HG03159 (cell line): Measurements from ENCODE around the gene RIMBP2.

ENCODE experiments used
- ATAC-seq: cut with Tn5 transposase; IDR thresholded peaks from one replicate; pipeline ENCODE4 v1.9.1; 2021; ENCODE audit warnings: mild to moderate bottlenecking, moderate library complexity; ENCODE audit not compliant: unreplicated experiment

The RIMBP2 gene

DNA sequence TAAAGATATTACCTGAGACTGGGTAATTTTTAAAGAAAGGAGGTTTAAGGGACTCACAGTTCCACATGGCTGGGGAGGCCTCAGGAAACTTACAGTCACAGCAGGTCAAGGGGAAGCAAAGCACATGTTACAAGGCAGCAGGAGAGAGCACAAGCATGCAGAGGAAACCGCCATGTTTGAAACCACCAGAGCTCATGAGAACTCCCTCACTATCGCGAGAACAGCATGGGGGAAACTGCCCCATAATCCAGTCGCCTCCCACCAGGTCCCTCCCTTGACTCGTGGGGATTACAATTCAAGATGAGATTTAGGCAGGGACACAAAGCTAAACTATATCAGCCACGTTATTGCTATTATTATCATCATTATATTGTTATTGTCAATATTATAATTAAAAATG is 138.7 kb downstream of the RIMBP2 start:
- no peak for ATAC-seq

- no peak for ATAC-seq
These were observed 139.7 kb downstream of the RIMBP2 start for GRCh38 chr12:130576371-130576816.

GRCh38 chr12:130574402-130574801 is 141.7 kb downstream of the RIMBP2 start:
- no peak for ATAC-seq

- ATAC-seq: no peak
These were observed 142.3 kb downstream of the RIMBP2 start for GRCh38 chr12:130573766-130574165.

GRCh38 chr12:130573235-130573634 is 142.9 kb downstream of the RIMBP2 start:
- no peak for ATAC-seq

- ATAC-seq: no peak
These were observed 143.5 kb downstream of the RIMBP2 start for GRCh38 chr12:130572553-130572952.

- ATAC-seq: no peak
These were observed 144.4 kb downstream of the RIMBP2 start for GRCh38 chr12:130571734-130572133.

- ATAC-seq: no peak
These were observed 145.0 kb downstream of the RIMBP2 start for GRCh38 chr12:130571089-130571488.

DNA sequence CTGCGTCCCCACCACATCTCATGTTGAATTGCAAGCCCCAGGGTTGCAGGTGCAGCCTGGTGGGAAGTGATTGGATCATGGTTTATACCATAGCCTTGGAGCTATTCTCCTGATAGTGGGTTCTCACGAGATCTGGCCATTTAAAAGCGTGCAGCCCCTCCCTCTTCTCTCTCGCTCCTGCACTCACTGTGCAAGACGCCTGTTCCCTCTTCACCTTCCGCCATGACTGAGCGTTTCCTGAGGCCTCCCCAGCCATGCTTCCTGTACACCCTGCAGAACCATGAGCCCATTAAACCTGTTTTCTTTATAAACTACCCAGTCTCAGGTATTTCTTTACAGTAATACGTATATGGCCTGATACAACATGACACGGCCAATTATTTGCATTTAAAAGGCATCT is 146.6 kb downstream of the RIMBP2 start:
- no peak for ATAC-seq

DNA sequence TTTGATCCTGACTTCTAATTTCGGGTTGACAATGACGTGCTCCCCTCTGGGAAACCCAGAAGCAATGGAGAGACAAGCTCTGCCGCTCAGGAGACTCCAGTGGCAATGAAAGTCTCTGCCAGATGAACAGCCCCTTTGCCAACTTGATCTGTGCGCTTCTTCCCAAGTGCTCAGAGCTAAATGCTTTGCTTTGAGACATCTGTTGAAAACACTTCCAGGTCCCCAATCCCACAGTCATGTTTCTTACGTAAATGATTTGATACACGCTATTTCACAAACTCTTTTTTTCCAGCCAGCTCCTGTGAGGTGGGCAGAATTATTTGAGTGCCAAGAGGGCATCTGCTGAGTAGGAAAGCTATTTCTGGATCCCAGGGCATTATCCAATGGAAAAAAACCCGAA is 147.6 kb downstream of the RIMBP2 start:
- ATAC-seq: no peak

DNA sequence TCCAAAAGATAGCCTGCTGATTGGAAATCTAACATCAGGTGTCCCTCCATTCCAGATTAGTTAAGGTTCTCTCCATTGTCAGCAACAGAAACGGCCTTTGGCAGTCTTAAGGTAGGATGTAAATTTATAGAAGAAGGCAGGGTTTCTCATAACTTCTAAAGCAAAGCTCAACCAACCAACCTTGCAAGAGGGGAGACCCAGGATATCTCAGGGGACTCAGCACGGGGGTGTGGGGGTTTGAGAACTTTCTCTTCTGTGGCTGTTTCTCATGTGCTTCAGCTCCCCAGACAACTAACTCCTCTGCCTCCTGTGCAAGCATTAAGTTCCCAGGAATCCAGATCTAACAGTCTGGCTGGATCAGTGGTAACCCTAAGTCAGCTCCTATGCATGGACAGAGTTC is 148.1 kb downstream of the RIMBP2 start:
- no peak for ATAC-seq

DNA sequence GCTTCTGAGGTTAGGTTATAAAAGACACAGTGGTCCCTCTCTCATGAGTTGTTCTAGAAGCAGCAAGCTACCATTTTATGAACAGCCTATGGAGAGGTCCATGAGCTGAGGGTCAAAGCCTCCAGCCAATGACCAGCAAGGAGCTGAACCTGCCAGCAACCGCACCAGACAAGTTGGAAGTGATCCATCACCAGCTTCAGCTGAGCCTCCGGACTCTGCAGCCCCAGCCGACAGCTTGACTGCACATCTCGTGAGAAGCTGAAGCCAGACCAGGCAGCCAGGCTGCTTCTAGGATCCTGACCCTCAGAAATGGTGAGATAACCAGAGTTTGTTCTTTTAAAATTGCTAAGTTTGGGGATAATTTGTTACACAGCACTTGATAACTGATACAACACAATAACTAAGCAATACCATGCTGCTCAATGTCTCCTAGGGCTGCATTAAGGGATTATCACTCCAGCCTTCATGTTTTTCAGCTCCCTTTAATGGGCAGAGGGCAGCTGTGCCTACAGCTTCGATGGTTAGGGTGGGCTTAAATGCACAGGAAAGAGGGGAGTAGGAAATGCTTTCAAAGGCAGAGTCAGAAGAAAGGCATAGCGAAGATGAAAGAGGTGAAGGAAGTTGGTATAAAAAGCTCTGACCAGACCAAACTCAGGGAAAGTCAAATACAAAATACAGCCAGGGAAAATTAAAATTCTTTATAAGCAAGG is 149.5 kb downstream of the RIMBP2 start:
- no peak for ATAC-seq

GRCh38 chr12:130565189-130565588 is 150.9 kb downstream of the RIMBP2 start:
- no peak for ATAC-seq

DNA sequence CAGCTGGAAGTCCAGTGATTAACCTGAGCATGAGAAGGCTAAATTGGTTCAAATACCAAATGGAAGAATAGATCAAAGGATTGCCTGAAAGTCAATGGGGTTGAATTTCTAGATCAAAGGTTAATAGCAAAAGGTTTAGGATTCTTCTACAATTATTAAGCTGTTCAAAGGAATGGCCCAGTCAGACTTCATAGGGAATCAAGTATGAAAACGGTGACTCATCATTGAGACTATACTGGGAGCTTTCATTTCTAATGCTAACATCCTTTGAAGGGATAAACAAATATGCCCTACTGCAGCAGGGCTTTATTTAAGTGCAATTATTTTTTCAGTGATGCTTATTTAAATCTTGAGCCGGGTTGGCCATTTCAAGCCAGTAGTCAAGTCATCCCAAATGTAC is 152.8 kb downstream of the RIMBP2 start:
- ATAC-seq: no peak

DNA sequence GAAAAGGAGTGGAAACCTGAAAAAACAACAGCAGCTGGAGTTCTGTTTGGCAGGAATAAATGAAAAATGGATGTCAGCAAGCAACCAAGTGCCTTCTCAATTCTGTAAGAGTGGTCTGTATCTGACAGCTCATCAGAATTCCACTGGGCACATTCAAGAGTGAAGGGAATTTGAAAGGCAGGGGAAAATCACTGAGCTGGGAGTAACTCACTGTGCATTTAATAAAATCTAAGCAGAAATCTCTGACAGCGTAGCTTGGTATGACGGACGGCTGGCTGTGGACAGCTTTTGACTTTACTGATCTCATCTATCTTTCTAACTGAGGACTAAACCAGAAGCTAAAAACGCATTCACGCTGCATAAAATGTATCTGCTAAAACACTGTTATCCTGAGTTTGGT is 153.4 kb downstream of the RIMBP2 start:
- ATAC-seq: no peak

DNA sequence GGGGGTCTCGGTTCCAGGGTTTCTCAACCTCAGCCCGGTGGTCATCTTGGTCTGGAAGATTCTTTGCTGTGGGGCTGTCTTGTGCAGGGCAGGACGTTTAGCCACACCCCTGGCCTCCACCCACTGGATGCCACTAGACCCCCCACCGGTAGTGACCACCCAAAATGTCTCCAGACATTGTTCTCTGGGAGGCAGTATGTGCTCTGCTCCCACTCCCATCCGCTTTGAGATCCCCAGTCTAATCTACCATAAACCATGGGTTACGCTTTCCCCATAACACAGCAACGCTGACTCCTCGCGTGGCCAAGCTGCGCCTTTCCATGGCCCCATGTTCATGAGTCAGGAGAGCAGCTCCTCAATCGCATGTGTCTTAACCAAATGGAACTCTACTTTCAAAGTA is 155.8 kb downstream of the RIMBP2 start:
- ATAC-seq: no peak

- no peak for ATAC-seq
These were observed 156.3 kb downstream of the RIMBP2 start for GRCh38 chr12:130559806-130560205.

- ATAC-seq: no peak
These were observed 158.0 kb downstream of the RIMBP2 start for GRCh38 chr12:130557886-130558765.

DNA sequence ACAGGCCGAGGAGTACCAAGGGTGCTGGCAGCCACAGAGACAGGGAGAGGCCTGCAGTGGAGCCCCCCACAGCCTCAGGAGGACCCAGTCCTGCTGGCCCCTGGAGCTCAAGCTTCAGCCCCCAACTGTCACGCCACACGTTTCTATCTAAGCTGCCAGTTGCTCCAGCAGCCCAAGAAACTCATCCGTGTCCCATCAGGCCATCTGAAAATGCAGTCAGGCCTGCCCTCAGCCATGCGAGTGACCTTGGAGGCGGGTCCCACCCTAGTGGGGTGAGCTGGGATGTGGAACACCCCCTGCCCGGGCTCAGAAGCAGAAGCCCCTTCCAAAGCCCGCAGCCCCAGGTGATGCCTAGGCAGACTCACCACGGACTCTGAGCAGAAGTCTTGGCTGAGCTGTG is 158.9 kb downstream of the RIMBP2 start:
- no peak for ATAC-seq

DNA sequence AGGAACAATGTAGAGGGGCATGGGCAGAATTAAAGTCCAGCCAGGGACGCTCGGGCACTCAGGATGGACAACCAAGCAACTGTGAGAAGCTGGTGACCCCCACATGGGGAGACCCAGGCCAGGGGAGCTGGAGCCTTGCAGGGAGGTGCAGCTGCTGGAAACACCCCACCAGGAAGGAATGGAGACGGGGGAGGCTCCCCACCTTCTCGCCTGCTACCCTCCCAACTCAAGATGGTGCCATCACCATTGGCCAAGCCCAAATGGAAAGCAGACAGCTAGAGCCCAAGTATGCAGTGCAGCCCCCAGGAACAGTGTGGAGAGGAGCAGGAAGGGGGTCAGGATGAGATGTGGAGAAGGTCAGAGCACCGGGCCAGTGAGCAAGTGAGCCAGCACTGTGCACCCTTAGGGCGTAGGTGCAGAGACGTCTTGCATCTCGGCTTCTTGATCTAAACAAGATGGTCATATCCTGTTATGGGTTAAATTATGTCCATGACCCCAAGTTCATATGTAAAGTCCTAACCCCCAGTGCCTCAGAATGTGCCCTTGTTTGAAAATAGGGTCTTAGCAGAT is 159.5 kb downstream of the RIMBP2 start:
- ATAC-seq: no peak

DNA sequence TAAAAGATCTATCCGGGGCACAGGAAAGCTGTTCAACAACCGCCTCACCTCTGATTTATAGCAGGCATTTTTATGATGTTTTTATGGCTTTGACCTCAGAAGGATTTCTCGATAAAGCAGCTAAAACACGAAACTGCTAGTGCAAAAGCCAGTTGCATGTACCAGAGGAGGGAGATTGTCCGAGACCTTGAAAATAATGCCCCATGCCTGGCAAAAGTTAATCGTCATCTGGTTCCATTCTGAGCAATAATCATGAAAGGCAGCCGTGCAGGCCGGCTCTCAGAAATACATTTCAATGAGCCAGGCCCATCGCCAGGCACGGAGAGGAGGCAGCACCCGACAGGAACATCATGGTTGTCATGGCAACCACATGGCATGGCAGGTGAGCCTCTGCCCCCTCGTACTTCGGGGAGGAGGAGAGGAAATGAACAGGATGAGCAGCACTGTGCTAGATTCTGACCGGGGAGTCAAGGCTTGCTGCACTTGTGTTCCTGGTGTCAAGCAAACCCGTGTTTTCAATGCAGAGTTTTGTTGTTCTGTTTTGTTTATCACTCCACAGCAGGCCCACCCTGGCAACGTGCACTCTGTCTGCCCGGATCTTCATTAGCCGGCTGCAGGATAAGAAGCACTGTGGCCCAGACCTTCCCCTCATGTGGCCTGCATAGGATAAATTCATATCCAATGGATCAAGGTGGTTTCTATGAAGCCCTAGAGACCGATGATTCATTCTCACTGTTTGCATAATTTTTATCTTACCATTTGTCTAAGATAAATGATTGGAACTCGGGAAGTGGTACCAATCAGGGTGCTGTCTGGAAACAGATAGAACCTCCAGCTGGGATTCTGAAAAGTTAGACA is 160.2 kb downstream of the RIMBP2 start:
- ATAC-seq: no peak
